ENCODE data around the gene SNX13.

SNX13 gene

GRCh38 chr7:17957871-17958270, 17.6 kb upstream of the SNX13 start:
- Histone ChIP-seq H3K4me1 (ENCODE audit: control insufficient read depth in 1 of 2, insufficient read depth in 1 of 2, low read depth in 1 of 2, low read length in 1 of 2) (no peaks in the 10 kb centered on the region), H3K4me3 (ENCODE audit: low read depth in 1 of 2, low read length in 1 of 2) (no peak overlapping the region), H3K27me3 (no peaks in the 10 kb centered on the region)

GRCh38 chr7:17952387-17952786, 12.1 kb upstream of the SNX13 start:
- Histone ChIP-seq H3K9me3 (no peaks in the 10 kb centered on the region), H3K27ac (no peak overlapping the region), H3K27me3 (no peaks in the 10 kb centered on the region), H3K4me3 (ENCODE audit: low read depth in 1 of 2, low read length in 1 of 2) (no peak overlapping the region), H3K36me3 (no peaks in the 10 kb centered on the region), H3K4me1 (ENCODE audit: control insufficient read depth in 1 of 2, insufficient read depth in 1 of 2, low read depth in 1 of 2, low read length in 1 of 2) (no peaks in the 10 kb centered on the region)
- no peak for TF ChIP-seq CTCF (IDR thresholded peaks at IDR 0.05)

More at GRCh38 chr7:17957871-17958270, 17.6 kb upstream of the SNX13 start:
- Histone ChIP-seq H3K9me3 (no peaks in the 10 kb centered on the region), H3K36me3 (no peaks in the 10 kb centered on the region), H3K27ac (no peak overlapping the region)
- no peak for TF ChIP-seq CTCF (IDR thresholded peaks at IDR 0.05)

DNA sequence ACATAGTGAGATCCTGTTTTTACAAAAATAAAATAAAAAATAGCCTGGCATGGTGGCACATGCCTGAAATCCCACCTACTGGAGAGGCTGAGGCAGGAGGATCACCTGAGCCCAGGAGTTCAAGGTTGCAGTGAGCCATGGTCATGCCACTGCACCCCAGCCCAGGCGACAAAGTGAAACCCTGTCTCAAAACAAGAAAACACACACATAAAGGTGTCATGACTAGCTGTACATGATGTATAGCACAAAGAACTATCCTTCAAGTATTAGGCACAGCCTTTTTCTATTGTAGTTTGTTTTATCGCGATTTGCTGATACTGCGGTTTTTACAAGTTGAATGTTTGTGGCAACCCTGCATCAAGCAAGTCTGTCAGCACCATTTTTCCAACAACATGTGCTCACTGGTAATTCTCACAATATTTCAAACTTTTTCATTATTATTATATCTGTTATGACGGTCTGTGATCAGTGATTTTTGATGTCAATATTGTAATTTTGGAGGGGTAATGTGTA, 11.5 kb upstream of the SNX13 start:
- no peak for TF ChIP-seq CTCF (IDR thresholded peaks at IDR 0.05)
- H3K27ac ChIP-seq: no peak overlapping the region
- no peaks in the 10 kb centered on the region for H3K36me3 ChIP-seq
- H3K27me3 ChIP-seq: no peaks in the 10 kb centered on the region
- H3K4me3 ChIP-seq (ENCODE audit: low read depth in 1 of 2, low read length in 1 of 2): no peak overlapping the region
- H3K4me1 ChIP-seq (ENCODE audit: control insufficient read depth in 1 of 2, insufficient read depth in 1 of 2, low read depth in 1 of 2, low read length in 1 of 2): no peaks in the 10 kb centered on the region
- H3K9me3 ChIP-seq: no peaks in the 10 kb centered on the region

GRCh38 chr7:17948526-17949238, 8.4 kb upstream of the SNX13 start:
- Histone ChIP-seq H3K4me3 (ENCODE audit: low read depth in 1 of 2, low read length in 1 of 2) (no peak overlapping the region), H3K27ac (no peak overlapping the region), H3K27me3 (no peaks in the 10 kb centered on the region), H3K4me1 (ENCODE audit: control insufficient read depth in 1 of 2, insufficient read depth in 1 of 2, low read depth in 1 of 2, low read length in 1 of 2) (no peaks in the 10 kb centered on the region), H3K36me3 (no peaks in the 10 kb centered on the region), H3K9me3 (no peaks in the 10 kb centered on the region)
- TF ChIP-seq CTCF (IDR thresholded peaks at IDR 0.05): no peak

- H3K27ac ChIP-seq: no peak overlapping the region
- H3K4me1 ChIP-seq (ENCODE audit: control insufficient read depth in 1 of 2, insufficient read depth in 1 of 2, low read depth in 1 of 2, low read length in 1 of 2): no peaks in the 10 kb centered on the region
- no peaks in the 10 kb centered on the region for H3K36me3 ChIP-seq
- H3K27me3 ChIP-seq: no peaks in the 10 kb centered on the region
- TF ChIP-seq CTCF (IDR thresholded peaks at IDR 0.05): no peak
- no peaks in the 10 kb centered on the region for H3K9me3 ChIP-seq
- H3K4me3 ChIP-seq (ENCODE audit: low read depth in 1 of 2, low read length in 1 of 2): no peak overlapping the region
These were observed 7.3 kb upstream of the SNX13 start for GRCh38 chr7:17947620-17948019.

Data from neutrophil (primary cell).